Measurements from ENCODE around the gene CMTR2. TPM values are rescaled to one million over a fixed set of nuclear protein-coding genes. Genes with fewer than 3 reads are reported as not detected.

Gene CMTR2
- total RNA-seq, 1 experiment from 2014 or later = 26.8 TPM

DNA sequence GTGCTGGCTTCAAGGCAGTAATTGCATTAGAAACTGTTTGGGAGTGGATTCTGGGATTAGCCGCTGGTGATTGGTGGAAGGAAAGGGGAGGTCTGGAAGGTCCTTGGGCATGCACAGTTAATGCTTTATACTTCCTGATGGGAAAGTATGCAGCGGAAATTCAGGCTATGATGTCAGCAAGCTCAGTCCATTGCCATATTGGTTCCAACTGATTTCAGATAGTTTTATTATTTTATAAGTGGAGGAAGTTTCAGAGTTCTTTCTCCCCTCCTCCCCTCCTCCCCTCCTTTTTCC lies 8.1 kb upstream of the CMTR2 start:
- Histone ChIP-seq H4K20me1 (ENCODE audit: insufficient read depth) (no peaks in the 10 kb centered on the region), H3K9ac (ENCODE audit: low read length) (no peak overlapping the region), H3K4me3 (replicated peaks in 1 of 2; ENCODE audit: low read depth in 1 of 2, low read length in 2 of 2) (no peak overlapping the region), H3K4me1 (ENCODE audit: control insufficient read depth in 1 of 2, insufficient read depth in 2 of 2, low read length in 2 of 2) (no peaks in the 10 kb centered on the region), H3K9me2 (ENCODE audit: insufficient read depth) (no peaks in the 10 kb centered on the region), H2AFZ (ENCODE audit: low read depth, low read length, poor library complexity, severe bottlenecking) (no peak overlapping the region), H3K27me3 (ENCODE audit: insufficient read depth, low read length) (peaks cover 51% of the 10 kb centered on the region), H3K27ac (ENCODE audit: low read depth, low read length) (no peak overlapping the region), H3K4me2 (ENCODE audit: low read length) (no peak overlapping the region), H3K9me3 (ENCODE audit: control insufficient read depth in 1 of 2, insufficient read depth in 1 of 2, low read depth in 1 of 2, low read length in 2 of 2) (no peaks in the 10 kb centered on the region), H3K36me3 (ENCODE audit: control insufficient read depth in 1 of 2, insufficient read depth in 2 of 2, low read length in 2 of 2) (no peaks in the 10 kb centered on the region), H3K79me2 (ENCODE audit: insufficient read depth, low read length) (no peaks in the 10 kb centered on the region)
- TF ChIP-seq, protein P1, sequence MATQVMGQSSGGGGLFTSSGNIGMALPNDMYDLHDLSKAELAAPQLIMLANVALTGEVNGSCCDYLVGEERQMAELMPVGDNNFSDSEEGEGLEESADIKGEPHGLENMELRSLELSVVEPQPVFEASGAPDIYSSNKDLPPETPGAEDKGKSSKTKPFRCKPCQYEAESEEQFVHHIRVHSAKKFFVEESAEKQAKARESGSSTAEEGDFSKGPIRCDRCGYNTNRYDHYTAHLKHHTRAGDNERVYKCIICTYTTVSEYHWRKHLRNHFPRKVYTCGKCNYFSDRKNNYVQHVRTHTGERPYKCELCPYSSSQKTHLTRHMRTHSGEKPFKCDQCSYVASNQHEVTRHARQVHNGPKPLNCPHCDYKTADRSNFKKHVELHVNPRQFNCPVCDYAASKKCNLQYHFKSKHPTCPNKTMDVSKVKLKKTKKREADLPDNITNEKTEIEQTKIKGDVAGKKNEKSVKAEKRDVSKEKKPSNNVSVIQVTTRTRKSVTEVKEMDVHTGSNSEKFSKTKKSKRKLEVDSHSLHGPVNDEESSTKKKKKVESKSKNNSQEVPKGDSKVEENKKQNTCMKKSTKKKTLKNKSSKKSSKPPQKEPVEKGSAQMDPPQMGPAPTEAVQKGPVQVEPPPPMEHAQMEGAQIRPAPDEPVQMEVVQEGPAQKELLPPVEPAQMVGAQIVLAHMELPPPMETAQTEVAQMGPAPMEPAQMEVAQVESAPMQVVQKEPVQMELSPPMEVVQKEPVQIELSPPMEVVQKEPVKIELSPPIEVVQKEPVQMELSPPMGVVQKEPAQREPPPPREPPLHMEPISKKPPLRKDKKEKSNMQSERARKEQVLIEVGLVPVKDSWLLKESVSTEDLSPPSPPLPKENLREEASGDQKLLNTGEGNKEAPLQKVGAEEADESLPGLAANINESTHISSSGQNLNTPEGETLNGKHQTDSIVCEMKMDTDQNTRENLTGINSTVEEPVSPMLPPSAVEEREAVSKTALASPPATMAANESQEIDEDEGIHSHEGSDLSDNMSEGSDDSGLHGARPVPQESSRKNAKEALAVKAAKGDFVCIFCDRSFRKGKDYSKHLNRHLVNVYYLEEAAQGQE (IDR thresholded peaks at IDR 0.05; ENCODE audit: low read depth) = no peak
- TF ChIP-seq, protein P2, sequence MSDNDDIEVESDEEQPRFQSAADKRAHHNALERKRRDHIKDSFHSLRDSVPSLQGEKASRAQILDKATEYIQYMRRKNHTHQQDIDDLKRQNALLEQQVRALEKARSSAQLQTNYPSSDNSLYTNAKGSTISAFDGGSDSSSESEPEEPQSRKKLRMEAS (IDR thresholded peaks at IDR 0.05) = no peak
- TF ChIP-seq SIN3A (IDR thresholded peaks at IDR 0.05; ENCODE audit: low read depth) = no peak
- TF ChIP-seq CBX3 (IDR thresholded peaks at IDR 0.05; ENCODE audit: low read depth) = no peak
- TF ChIP-seq TCF7L2 (IDR thresholded peaks at IDR 0.05; ENCODE audit: borderline replicate concordance, extremely low read depth, insufficient read depth, insufficient read length) = no peak
- no peak for TF ChIP-seq RAD21 (IDR thresholded peaks at IDR 0.05; ENCODE audit: low read depth)
- TF ChIP-seq EZH2phosphoT487 (IDR thresholded peaks at IDR 0.05; ENCODE audit: borderline replicate concordance) = no peak
- TF ChIP-seq SP1 (IDR thresholded peaks at IDR 0.05; ENCODE audit: low read depth) = no peak
- TF ChIP-seq YY1 (IDR thresholded peaks at IDR 0.05; ENCODE audit: extremely low read depth, insufficient replicate concordance, low read depth, low read length) = no peak
- TF ChIP-seq POLR2A (IDR thresholded peaks at IDR 0.05; ENCODE audit: borderline replicate concordance, extremely low read depth, insufficient read depth, insufficient read length) = no peak
- no peak for TF ChIP-seq CEBPB (IDR thresholded peaks at IDR 0.05; ENCODE audit: low read depth)
- TF ChIP-seq, protein P3, sequence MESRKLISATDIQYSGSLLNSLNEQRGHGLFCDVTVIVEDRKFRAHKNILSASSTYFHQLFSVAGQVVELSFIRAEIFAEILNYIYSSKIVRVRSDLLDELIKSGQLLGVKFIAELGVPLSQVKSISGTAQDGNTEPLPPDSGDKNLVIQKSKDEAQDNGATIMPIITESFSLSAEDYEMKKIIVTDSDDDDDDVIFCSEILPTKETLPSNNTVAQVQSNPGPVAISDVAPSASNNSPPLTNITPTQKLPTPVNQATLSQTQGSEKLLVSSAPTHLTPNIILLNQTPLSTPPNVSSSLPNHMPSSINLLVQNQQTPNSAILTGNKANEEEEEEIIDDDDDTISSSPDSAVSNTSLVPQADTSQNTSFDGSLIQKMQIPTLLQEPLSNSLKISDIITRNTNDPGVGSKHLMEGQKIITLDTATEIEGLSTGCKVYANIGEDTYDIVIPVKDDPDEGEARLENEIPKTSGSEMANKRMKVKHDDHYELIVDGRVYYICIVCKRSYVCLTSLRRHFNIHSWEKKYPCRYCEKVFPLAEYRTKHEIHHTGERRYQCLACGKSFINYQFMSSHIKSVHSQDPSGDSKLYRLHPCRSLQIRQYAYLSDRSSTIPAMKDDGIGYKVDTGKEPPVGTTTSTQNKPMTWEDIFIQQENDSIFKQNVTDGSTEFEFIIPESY (IDR thresholded peaks at IDR 0.05; ENCODE audit: extremely low read depth, insufficient replicate concordance, low read length) = no peak
- no peak for TF ChIP-seq POLR2AphosphoS5 (IDR thresholded peaks at IDR 0.05; ENCODE audit: low read depth, low read length)
- no peak for TF ChIP-seq EGR1 (IDR thresholded peaks at IDR 0.05; ENCODE audit: low read depth)
- no peak for TF ChIP-seq ELF1 (IDR thresholded peaks at IDR 0.05; ENCODE audit: borderline replicate concordance, low read depth)
- no peak for TF ChIP-seq FOSL1 (IDR thresholded peaks at IDR 0.05; ENCODE audit: low read depth)
- intact Hi-C loops (cut with micrococcal nuclease) = no loop called here
- ChIA-PET POLR2A (no interaction called here), RAD21 (ENCODE audit: low non-redundant PET in 1 of 2, low total read pairs in 2 of 2, uncharacterized antibody in 2 of 2, unreplicated experiment in 2 of 2) (no interaction called here), CTCF (interaction anchor here (0.9 kb wide), 1 partner anchor 15 kb away, joined by 3 read pairs; no protein-coding TSS in a partner anchor)
- ATAC-seq (0 out of 2 replicates have a peak, but pooled peaks have one; percentile 27), DNase-seq (ENCODE audit: low read depth, low spot score) (no peak)
- no TSS peak for BruUV-seq (replicated peaks)

All from HCT116 (cell line).